Endothelial cell of umbilical vein (primary cell): Measurements from ENCODE around the gene CPNE2. TPM values are rescaled to one million over a fixed set of nuclear protein-coding genes. Genes with fewer than 3 reads are reported as not detected.

Experiments
- BruUV-seq: library from RNA; stranded (reverse); fragments of 400-500 nt; replicated peaks from 2 replicates; lab custom pipeline; 2021; lab: Mats Ljungman, UMichigan
- CTCF ChIA-PET: fragments of 300-600, 350-600 bp; sonication (Branson Sonifier 250); formaldehyde crosslinking; loops from one replicate; lab custom pipeline; 2021; ENCODE audit warnings: antibody characterized with exemption, inconsistent platforms; lab: Charles Lee
- POLR2A ChIA-PET: fragments of 300-600, 350-600 bp; sonication (Branson Sonifier 250); formaldehyde crosslinking; loops from one replicate; lab custom pipeline; 2021; ENCODE audit warnings: antibody characterized with exemption, inconsistent platforms; lab: Charles Lee
- DNase-seq: peaks from one replicate; pipeline ENCODE4 v3.0.0-alpha.2; 2011; ENCODE audit warnings: low read depth, low spot score
- FAIRE-seq: peaks from 2 replicates; lab custom pipeline; 2011; peaks lifted over from hg19 to GRCh38; lab: Jason Lieb, UNC
- H2AFZ ChIP-seq: 2 replicates; pipeline ENCODE4 v1.6.0; 2012; ENCODE audit warnings: low read depth, low read length, control low read depth, inconsistent platforms
- H3K27ac ChIP-seq: 2 replicates; pipeline ENCODE4 v1.5.1; 2011; ENCODE audit warnings: low read depth, mild to moderate bottlenecking, control low read depth, low read length, moderate library complexity; ENCODE audit not compliant: insufficient read depth
- H3K27me3 ChIP-seq, 2 experiments: 2 replicates each; pipeline versions ENCODE4 v1.6.0 to v1.6.1; 2011; ENCODE audit warnings: low read length in 2 of 2, mixed read lengths in 1 of 2; ENCODE audit not compliant: control insufficient read depth in 2 of 2, insufficient read depth in 2 of 2
- H3K36me3 ChIP-seq, 2 experiments: 2 replicates in 1 of 2; 3 replicates in 1 of 2; pipeline ENCODE4 v1.5.1; 2011; ENCODE audit warnings: low read length in 2 of 2, mild to moderate bottlenecking in 1 of 2, moderate library complexity in 1 of 2; ENCODE audit not compliant: control insufficient read depth in 2 of 2, insufficient read depth in 2 of 2; ENCODE audit errors: extremely low read depth in 1 of 2
- H3K4me1 ChIP-seq: 3 replicates; pipeline ENCODE4 v1.5.1; 2011; ENCODE audit warnings: mild to moderate bottlenecking, low read length; ENCODE audit not compliant: control insufficient read depth, insufficient read depth; ENCODE audit errors: extremely low read depth
- H3K4me2 ChIP-seq: 2 replicates; pipeline ENCODE4 v1.6.1; 2011; ENCODE audit warnings: low read length, control low read depth, mixed read lengths; ENCODE audit not compliant: insufficient read depth
- H3K4me3 ChIP-seq, 3 experiments: fragments of 200-600 bp in 1 of 3; sonication (generic), shearing (Covaris generic) in 1 of 3; replicated peaks in 1 of 3; 2 replicates each; pipeline ENCODE4 v1.5.1; 2011 to 2016; ENCODE audit warnings: control low read depth in 3 of 3, low read length in 3 of 3, mild to moderate bottlenecking in 2 of 3, inconsistent platforms in 1 of 3, low read depth in 1 of 3, moderate library complexity in 1 of 3; ENCODE audit not compliant: insufficient read depth in 1 of 3
- H3K79me2 ChIP-seq: 2 replicates; pipeline ENCODE4 v1.6.0; 2012; ENCODE audit warnings: low read length, inconsistent platforms; ENCODE audit not compliant: control insufficient read depth, insufficient read depth
- H3K9ac ChIP-seq: replicated peaks from 2 replicates; pipeline ENCODE3; 2011; ENCODE audit warnings: low read length, control low read depth; ENCODE audit not compliant: insufficient read depth; ENCODE audit errors: extremely low read depth
- H3K9me1 ChIP-seq: replicated peaks from 3 replicates; pipeline ENCODE4 v1.6.0; 2011; ENCODE audit warnings: mild to moderate bottlenecking, low read length; ENCODE audit not compliant: control insufficient read depth, insufficient read depth; ENCODE audit errors: extremely low read depth
- H3K9me3 ChIP-seq: replicated peaks from 2 replicates; pipeline ENCODE4 v1.5.1; 2012; ENCODE audit warnings: low read length, inconsistent platforms; ENCODE audit not compliant: control insufficient read depth, insufficient read depth
- H4K20me1 ChIP-seq: replicated peaks from 2 replicates; pipeline ENCODE3; 2011; ENCODE audit warnings: mild to moderate bottlenecking, low read length; ENCODE audit not compliant: control insufficient read depth, insufficient read depth; ENCODE audit errors: extremely low read depth
- EZH2 ChIP-seq: IDR thresholded peaks from 2 replicates; pipeline ENCODE4 v1.6.1; 2012; ENCODE audit warnings: borderline replicate concordance, low read depth, mild to moderate bottlenecking, moderate library complexity, low read length, inconsistent platforms; ENCODE audit not compliant: severe bottlenecking
- MYC ChIP-seq: IDR thresholded peaks from one replicate; pipeline ENCODE4 v1.6.1; 2011; ENCODE audit warnings: mild to moderate bottlenecking, low read depth, low read length
- POLR2A ChIP-seq: IDR thresholded peaks from 2 replicates; pipeline ENCODE4 v1.6.1; 2012; ENCODE audit warnings: low read depth, mild to moderate bottlenecking, control low read depth, low read length
- dilution Hi-C: fragments of 300-500 bp; cut with MboI; formaldehyde crosslinking; loops from one replicate; pipeline ENCODE4 v1.15.0; 2019; ENCODE audit warnings: low sequenced_read_pairs; ENCODE audit not compliant: extremely low pct_ligation_motif_present
- intact Hi-C: fragments of 100-400 bp; cut with micrococcal nuclease; formaldehyde crosslinking; loops from one replicate; pipeline ENCODE4 v1.10.0; 2022
- polyA plus RNA-seq, 4 experiments: library from polyadenylated mRNA; depleted of rRNA in 3 of 4; stranded (reverse) in 3 of 4; unstranded in 1 of 4; fragments of >200 nt; gene quantifications; 2 replicates each; pipeline versions ENCODE4 v1.2.1 to v1.2.3, GENCODE V29; 2011 to 2012; ENCODE audit warnings: missing spikeins in 1 of 4
- total RNA-seq: library from RNA; stranded (reverse); gene quantifications from 2 replicates; pipeline ENCODE4 v1.2.3, GENCODE V29; 2021

The CPNE2 gene
- total and polyA plus RNA-seq, 2 donors (not counting 3 experiments of a cell fraction or from before 2014, with no cell fraction given): 91.9 to 187 TPM

- BruUV-seq: no TSS peak
- Histone ChIP-seq H3K36me3 (peaks cover 6 to 32% of the 10 kb centered on the region in 2 experiments), H3K9me3 (no peaks in the 10 kb centered on the region), H3K27ac (no peak overlapping the region), H3K4me1 (no peaks in the 10 kb centered on the region), H3K4me3 (no peak overlapping the region), H3K4me2 (no peak overlapping the region), H3K79me2 (no peaks in the 10 kb centered on the region), H3K9ac (no peak overlapping the region), H4K20me1 (no peaks in the 10 kb centered on the region), H3K9me1 (no peaks in the 10 kb centered on the region), H3K27me3 (no peaks in the 10 kb centered on the region), H2AFZ (no peak overlapping the region)
- FAIRE-seq (no peak), DNase-seq (no peak)
- intact Hi-C loops (no loop called here), dilution Hi-C loops (no loop called here)
- POLR2A ChIA-PET: no interaction called here
- TF ChIP-seq MYC (no peak), POLR2A (no peak)
- CTCF ChIA-PET: no interaction called here
These were observed 31.7 kb downstream of the CPNE2 start for GRCh38 chr16:57123974-57124674.

GRCh38 chr16:57125376-57125775, 33.0 kb downstream of the CPNE2 start:
- BruUV-seq: no TSS peak
- Histone ChIP-seq H3K4me3 (no peak overlapping the region), H3K36me3 (peaks cover 6 to 27% of the 10 kb centered on the region in 2 experiments), H3K9me1 (no peaks in the 10 kb centered on the region), H3K4me2 (no peak overlapping the region), H3K27me3 (no peaks in the 10 kb centered on the region), H3K4me1 (no peaks in the 10 kb centered on the region), H3K9me3 (no peaks in the 10 kb centered on the region), H4K20me1 (no peaks in the 10 kb centered on the region), H2AFZ (no peak overlapping the region), H3K9ac (no peak overlapping the region), H3K27ac (no peak overlapping the region), H3K79me2 (no peaks in the 10 kb centered on the region)
- TF ChIP-seq MYC (no peak), EZH2 (no peak)
- dilution Hi-C loops: no loop called here
- ChIA-PET POLR2A (no interaction called here), CTCF (interaction anchor here (2.0 kb wide), 1 partner anchor 33 kb away, joined by 8 read pairs; the partner anchor contains the start of gene CPNE2)
- no peak for FAIRE-seq
- intact Hi-C loops: no loop called here
- no peak for DNase-seq
